Keratinocyte (primary cell): ENCODE results near the gene TRAPPC14. TPM values are rescaled to one million over a fixed set of nuclear protein-coding genes. Genes with fewer than 3 reads are reported as not detected.
A peak's percentile ranks its signal among the peaks of the same experiment; 100 is the strongest.

Source experiments
- DNase-seq: peaks from one replicate; pipeline ENCODE4 v3.0.0-alpha.2; 2011; ENCODE audit warnings: low read depth, missing footprints, low spot score
- FAIRE-seq: peaks from 2 replicates; lab custom pipeline; 2011; peaks lifted over from hg19 to GRCh38; lab: Jason Lieb, UNC
- H2AFZ ChIP-seq: 2 replicates; pipeline ENCODE4 v1.6.0; 2012; ENCODE audit warnings: low read length, control low read depth, inconsistent platforms; ENCODE audit not compliant: control insufficient read depth
- H3K27ac ChIP-seq: 2 replicates; pipeline ENCODE4 v1.5.1; 2011; ENCODE audit warnings: low read length; ENCODE audit not compliant: control insufficient read depth, insufficient read depth
- H3K27me3 ChIP-seq: 3 replicates; pipeline ENCODE4 v1.6.0; 2011; ENCODE audit warnings: low read length; ENCODE audit not compliant: control insufficient read depth, insufficient read depth; ENCODE audit errors: extremely low read depth
- H3K36me3 ChIP-seq, 2 experiments: 2 replicates in 1 of 2; 3 replicates in 1 of 2; pipeline ENCODE4 v1.5.1; 2011; ENCODE audit warnings: low read length in 2 of 2, mild to moderate bottlenecking in 1 of 2; ENCODE audit not compliant: control insufficient read depth in 2 of 2, insufficient read depth in 2 of 2; ENCODE audit errors: extremely low read depth in 1 of 2
- H3K4me1 ChIP-seq: 3 replicates; pipeline ENCODE4 v1.5.1; 2011; ENCODE audit warnings: low read length; ENCODE audit not compliant: control insufficient read depth, insufficient read depth; ENCODE audit errors: extremely low read depth
- H3K4me2 ChIP-seq: 3 replicates; pipeline ENCODE4 v1.6.0; 2011; ENCODE audit warnings: low read depth, low read length; ENCODE audit not compliant: control insufficient read depth, insufficient read depth; ENCODE audit errors: extremely low read depth
- H3K4me3 ChIP-seq, 3 experiments: fragments of 200-600 bp in 1 of 3; sonication (generic) in 1 of 3; 2 replicates in 2 of 3; 3 replicates in 1 of 3; pipeline ENCODE4 v1.5.1; 2011 to 2016; ENCODE audit warnings: low read length in 3 of 3, mild to moderate bottlenecking in 3 of 3, control low read depth in 2 of 3, inconsistent platforms in 1 of 3, low read depth in 1 of 3, mixed read lengths in 1 of 3, mixed run types in 1 of 3, moderate library complexity in 1 of 3; ENCODE audit not compliant: control insufficient read depth in 2 of 3, insufficient read depth in 2 of 3; ENCODE audit errors: extremely low read depth in 1 of 3
- H3K79me2 ChIP-seq: 2 replicates; pipeline ENCODE4 v1.6.0; 2012; ENCODE audit warnings: low read length; ENCODE audit not compliant: control insufficient read depth, insufficient read depth
- H3K9ac ChIP-seq: 3 replicates; pipeline ENCODE4 v1.6.0; 2011; ENCODE audit warnings: low read length; ENCODE audit not compliant: control insufficient read depth, insufficient read depth; ENCODE audit errors: extremely low read depth
- H3K9me1 ChIP-seq: 3 replicates; pipeline ENCODE4 v1.6.0; 2011; ENCODE audit warnings: low read length; ENCODE audit not compliant: control insufficient read depth, insufficient read depth; ENCODE audit errors: extremely low read depth
- H3K9me3 ChIP-seq: 2 replicates; pipeline ENCODE4 v1.5.1; 2012; ENCODE audit warnings: low read depth, low read length; ENCODE audit not compliant: control insufficient read depth
- H4K20me1 ChIP-seq: 3 replicates; pipeline ENCODE4 v1.6.0; 2011; ENCODE audit warnings: low read length; ENCODE audit not compliant: control insufficient read depth, insufficient read depth; ENCODE audit errors: extremely low read depth
- EZH2 ChIP-seq: IDR thresholded peaks from one replicate; pipeline ENCODE4 v1.6.1; 2012; ENCODE audit warnings: inconsistent platforms, mild to moderate bottlenecking, low read length, moderate library complexity
- dilution Hi-C: fragments of 300-500 bp; cut with MboI; formaldehyde crosslinking; loops from one replicate; pipeline ENCODE4 v1.7.0; 2020; ENCODE audit warnings: low sequenced_read_pairs; ENCODE audit not compliant: extremely low pct_ligation_motif_present
- polyA plus RNA-seq, 5 experiments: library from polyadenylated mRNA; depleted of rRNA in 3 of 5; stranded (reverse) in 3 of 5; stranded (forward) in 1 of 5; unstranded in 1 of 5; fragments of >200 nt; gene quantifications; 1 replicate in 1 of 5; 2 replicates in 3 of 5; 3 replicates in 1 of 5; pipeline versions ENCODE4 v1.2.1 to v1.2.3, GENCODE V29; 2011 to 2012; ENCODE audit warnings: missing spikeins in 2 of 5, low read depth in 1 of 5, low replicate concordance in 1 of 5
- TF ChIP-seq, protein P1 (sequence below), 3 experiments: IDR thresholded peaks in 1 of 3; conservative IDR thresholded peaks in 1 of 3; optimal IDR thresholded peaks in 1 of 3; 2 replicates in 2 of 3; 3 replicates in 1 of 3; pipeline versions ENCODE3 to v1.5.1; 2011; ENCODE audit warnings: low read length in 3 of 3, mild to moderate bottlenecking in 3 of 3, moderate library complexity in 2 of 3, control low read depth in 1 of 3, inconsistent platforms in 1 of 3; ENCODE audit not compliant: insufficient read depth in 2 of 3; ENCODE audit errors: extremely low read depth in 1 of 3

TRAPPC14 gene
- polyA plus RNA-seq, 1 donor (not counting 4 experiments of a cell fraction or from before 2014, with no cell fraction given): 4.7 TPM

DNA sequence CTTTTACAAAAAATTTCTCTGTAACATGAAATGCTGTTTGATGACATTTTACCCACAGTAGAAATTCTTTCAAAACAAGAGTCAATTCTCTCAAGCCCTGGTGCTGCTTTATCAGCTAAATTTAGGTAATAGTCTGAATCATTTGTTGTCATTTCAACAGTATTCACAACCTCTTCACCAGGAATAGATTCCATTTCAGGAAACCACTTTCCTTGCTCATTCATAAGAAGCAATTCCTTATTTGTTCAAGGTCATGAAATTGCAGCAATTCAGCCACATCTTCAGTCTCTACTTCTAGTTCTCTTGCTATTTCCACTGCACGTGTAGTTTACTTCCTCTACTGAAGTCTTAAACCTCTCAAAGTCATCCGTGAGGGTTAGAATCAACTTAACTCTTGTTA lies 33.3 kb upstream of the TRAPPC14 start:
- H3K4me1 ChIP-seq: no peaks in the 10 kb centered on the region
- no peaks in the 10 kb centered on the region for H3K79me2 ChIP-seq
- no peaks in the 10 kb centered on the region for H4K20me1 ChIP-seq
- FAIRE-seq: no peak
- no peak overlapping the region for H3K4me3 ChIP-seq
- H3K27me3 ChIP-seq: no peaks in the 10 kb centered on the region
- DNase-seq: no peak
- H2AFZ ChIP-seq: no peak overlapping the region
- no peaks in the 10 kb centered on the region for H3K9me3 ChIP-seq
- H3K36me3 ChIP-seq: no peaks in the 10 kb centered on the region
- dilution Hi-C loops: no loop called here
- no peak overlapping the region for H3K9ac ChIP-seq
- H3K27ac ChIP-seq: no peak overlapping the region
- no peaks in the 10 kb centered on the region for H3K9me1 ChIP-seq
- no peak overlapping the region for H3K4me2 ChIP-seq
- no peak for TF ChIP-seq EZH2
- TF ChIP-seq, protein P1, sequence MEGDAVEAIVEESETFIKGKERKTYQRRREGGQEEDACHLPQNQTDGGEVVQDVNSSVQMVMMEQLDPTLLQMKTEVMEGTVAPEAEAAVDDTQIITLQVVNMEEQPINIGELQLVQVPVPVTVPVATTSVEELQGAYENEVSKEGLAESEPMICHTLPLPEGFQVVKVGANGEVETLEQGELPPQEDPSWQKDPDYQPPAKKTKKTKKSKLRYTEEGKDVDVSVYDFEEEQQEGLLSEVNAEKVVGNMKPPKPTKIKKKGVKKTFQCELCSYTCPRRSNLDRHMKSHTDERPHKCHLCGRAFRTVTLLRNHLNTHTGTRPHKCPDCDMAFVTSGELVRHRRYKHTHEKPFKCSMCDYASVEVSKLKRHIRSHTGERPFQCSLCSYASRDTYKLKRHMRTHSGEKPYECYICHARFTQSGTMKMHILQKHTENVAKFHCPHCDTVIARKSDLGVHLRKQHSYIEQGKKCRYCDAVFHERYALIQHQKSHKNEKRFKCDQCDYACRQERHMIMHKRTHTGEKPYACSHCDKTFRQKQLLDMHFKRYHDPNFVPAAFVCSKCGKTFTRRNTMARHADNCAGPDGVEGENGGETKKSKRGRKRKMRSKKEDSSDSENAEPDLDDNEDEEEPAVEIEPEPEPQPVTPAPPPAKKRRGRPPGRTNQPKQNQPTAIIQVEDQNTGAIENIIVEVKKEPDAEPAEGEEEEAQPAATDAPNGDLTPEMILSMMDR (optimal IDR thresholded peaks at IDR 0.05 in 1 of 3, IDR thresholded peaks at IDR 0.05 in 1 of 3, conservative IDR thresholded peaks at IDR 0.05 in 1 of 3; ENCODE audit: extremely low read depth in 1 of 3, insufficient read depth in 2 of 3, low read length in 3 of 3): no peak

GRCh38 chr7:100190048-100190711 lies 31.7 kb upstream of the TRAPPC14 start:
- H4K20me1 ChIP-seq: no peaks in the 10 kb centered on the region
- H3K36me3 ChIP-seq: no peaks in the 10 kb centered on the region
- no peak for FAIRE-seq
- H3K9ac ChIP-seq: no peak overlapping the region
- no peak overlapping the region for H3K4me2 ChIP-seq
- no peak overlapping the region for H3K4me3 ChIP-seq
- no peaks in the 10 kb centered on the region for H3K9me1 ChIP-seq
- TF ChIP-seq, protein P1 (optimal IDR thresholded peaks at IDR 0.05 in 1 of 3, IDR thresholded peaks at IDR 0.05 in 1 of 3, conservative IDR thresholded peaks at IDR 0.05 in 1 of 3; ENCODE audit: extremely low read depth in 1 of 3, insufficient read depth in 2 of 3, low read length in 3 of 3): peak in 1 of 3 experiments; percentile 15
- TF ChIP-seq EZH2: no peak
- no peaks in the 10 kb centered on the region for H3K79me2 ChIP-seq
- H3K9me3 ChIP-seq: no peaks in the 10 kb centered on the region
- H3K27me3 ChIP-seq: no peaks in the 10 kb centered on the region
- no peak overlapping the region for H3K27ac ChIP-seq
- no peak for DNase-seq
- no peak overlapping the region for H2AFZ ChIP-seq
- no peaks in the 10 kb centered on the region for H3K4me1 ChIP-seq
- dilution Hi-C loops: no loop called here
